VCaP (cell line): Measurements from ENCODE around the gene PDE11A.
"Not testable (repeated sequence)": the region's sequence is repeated elsewhere in the genome, so short reads cannot be mapped to it uniquely, and the experiment has no call there.

ENCODE experiments used
- H3K27ac ChIP-seq: fragments of 450-650 bp; 2 replicates; pipeline ENCODE4 v1.5.1; 2017
- CTCF ChIP-seq: fragments of 450-650 bp; conservative IDR thresholded peaks from 2 replicates; pipeline ENCODE4 v1.5.1; 2017; ENCODE audit warnings: mild to moderate bottlenecking, moderate library complexity

Gene PDE11A

GRCh38 chr2:177869912-177870311, 202.7 kb downstream of the PDE11A start:
- TF ChIP-seq CTCF = no peak

DNA sequence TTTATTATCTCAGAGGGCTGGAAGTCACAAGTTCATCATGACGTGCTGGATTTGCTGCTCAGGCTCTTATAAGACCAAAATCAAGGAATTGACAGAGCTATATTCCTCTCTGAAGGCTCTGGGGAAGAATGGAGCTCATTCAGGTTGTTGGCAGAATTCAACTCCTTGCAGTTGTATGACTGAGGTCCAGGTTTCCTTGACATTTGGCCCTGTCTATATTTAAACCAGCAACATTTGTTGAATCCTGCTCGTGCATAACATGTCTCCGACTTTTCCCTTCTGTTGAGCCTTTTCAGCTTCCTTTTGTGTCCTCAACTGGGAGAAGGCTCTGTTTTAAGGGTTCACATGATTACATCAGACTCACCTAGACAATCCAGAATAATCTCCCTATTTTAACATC, 203.4 kb downstream of the PDE11A start:
- no peak for TF ChIP-seq CTCF
- no peak overlapping the region for H3K27ac ChIP-seq

More at GRCh38 chr2:177869912-177870311, 202.7 kb downstream of the PDE11A start:
- no peak overlapping the region for H3K27ac ChIP-seq

DNA sequence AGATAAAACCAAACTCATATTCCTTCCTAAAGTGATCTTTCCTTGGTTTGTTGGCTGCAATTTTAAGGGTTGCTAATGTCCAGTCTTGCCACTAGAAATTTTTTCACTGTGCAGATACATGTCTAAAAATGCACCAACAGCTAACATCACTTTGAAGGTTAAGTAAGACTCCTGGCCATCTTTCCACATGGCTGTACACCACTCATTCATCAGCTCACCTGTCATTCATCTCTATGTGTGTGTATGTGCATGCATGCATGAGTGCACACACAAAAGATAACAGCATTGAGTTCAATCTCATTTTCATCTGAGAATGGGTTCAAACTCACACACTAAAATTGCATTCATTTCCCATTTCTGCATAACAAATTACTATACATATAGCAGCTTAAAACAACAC, 203.8 kb downstream of the PDE11A start:
- no peak overlapping the region for H3K27ac ChIP-seq
- TF ChIP-seq CTCF = no peak

DNA sequence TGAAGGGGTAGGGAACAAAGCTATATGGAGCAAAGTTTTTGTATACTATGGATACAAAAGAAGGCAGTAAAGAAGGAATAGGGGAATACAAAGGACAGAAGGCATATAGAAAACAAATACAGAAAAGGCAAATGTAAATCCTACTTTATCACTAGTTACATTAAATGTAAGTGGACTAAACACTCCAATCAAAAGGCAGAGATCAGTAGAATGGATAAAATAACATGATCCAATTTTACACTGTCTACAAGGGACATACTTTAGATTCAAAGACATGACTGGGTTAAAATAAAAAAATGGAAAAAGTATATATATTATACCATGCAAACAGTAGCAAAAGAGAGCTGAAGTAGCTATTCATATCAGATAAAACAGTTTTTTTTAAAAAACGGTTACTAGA, 215.0 kb downstream of the PDE11A start:
- no peak overlapping the region for H3K27ac ChIP-seq
- no peak for TF ChIP-seq CTCF

DNA sequence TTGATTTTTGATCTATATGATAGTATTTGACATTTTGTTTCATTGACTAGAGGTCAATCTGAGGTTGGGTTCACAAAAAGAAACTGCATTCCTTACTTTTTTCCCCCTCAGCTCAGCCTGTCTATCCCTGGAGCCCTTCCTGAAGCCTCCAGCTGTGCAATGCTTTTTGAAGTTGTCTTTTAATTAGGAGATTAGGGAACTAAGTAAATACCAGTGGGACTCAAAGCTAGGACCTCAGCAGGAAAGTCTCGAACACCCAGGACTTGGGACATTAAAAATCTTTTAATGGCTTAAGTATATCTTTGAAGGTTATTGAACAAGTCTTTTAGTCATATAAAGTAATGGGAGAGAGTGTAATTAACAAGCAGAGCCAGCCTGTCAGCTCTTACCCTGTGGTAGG, 220.2 kb downstream of the PDE11A start:
- H3K27ac ChIP-seq = 0 out of 2 replicates have a peak overlapping the region, but pooled peaks have one; percentile 5
- TF ChIP-seq CTCF = no peak

- TF ChIP-seq CTCF = no peak
- no peak overlapping the region for H3K27ac ChIP-seq
Measured at GRCh38 chr2:177843188-177843587, 229.4 kb downstream of the PDE11A start.

GRCh38 chr2:177842243-177842642, 230.3 kb downstream of the PDE11A start:
- TF ChIP-seq CTCF = no peak
- no peak overlapping the region for H3K27ac ChIP-seq

GRCh38 chr2:177835418-177836204, 237.0 kb downstream of the PDE11A start:
- not testable (repeated sequence) for H3K27ac ChIP-seq
